Measurements from ENCODE around the gene TATDN3. TPM values are rescaled to one million over a fixed set of nuclear protein-coding genes. Genes with fewer than 3 reads are reported as not detected.

TATDN3 gene
- total RNA-seq, 2 experiments from 2014 or later = 35.4 to 52.5 TPM

DNA sequence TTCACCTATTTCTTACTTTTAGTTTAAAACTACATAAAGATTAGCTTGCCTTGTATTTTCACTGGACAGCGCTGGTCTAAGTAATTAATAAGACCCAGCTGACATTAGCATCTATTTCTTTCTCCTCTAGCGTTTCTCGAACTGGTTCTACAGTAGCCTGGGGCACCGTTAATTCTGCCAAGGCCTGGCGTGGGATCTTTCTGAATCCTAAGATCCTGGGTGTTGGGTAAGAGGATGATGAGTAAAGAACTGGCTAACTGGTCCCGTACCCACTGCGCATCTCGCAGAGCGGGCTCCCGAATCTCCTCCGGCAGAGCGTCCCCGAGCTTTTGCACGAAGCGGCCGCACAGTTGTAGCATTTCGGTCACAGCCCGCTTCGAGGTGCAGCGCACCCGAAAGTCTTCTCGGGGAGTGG lies 426 bp upstream of the TATDN3 start:
- peak overlapping the region; percentile 53; the same call in 1 of the 2 replicates for H2AFZ ChIP-seq (ENCODE audit: low read length)
- intact Hi-C loops (cut with micrococcal nuclease; ENCODE audit: unreplicated experiment) = loop anchor here (1.0 to 5.0 kb wide), 3 partner anchors 39 to 204 kb away; partner anchors contain the start of gene ATF3
- TF ChIP-seq, protein P1, sequence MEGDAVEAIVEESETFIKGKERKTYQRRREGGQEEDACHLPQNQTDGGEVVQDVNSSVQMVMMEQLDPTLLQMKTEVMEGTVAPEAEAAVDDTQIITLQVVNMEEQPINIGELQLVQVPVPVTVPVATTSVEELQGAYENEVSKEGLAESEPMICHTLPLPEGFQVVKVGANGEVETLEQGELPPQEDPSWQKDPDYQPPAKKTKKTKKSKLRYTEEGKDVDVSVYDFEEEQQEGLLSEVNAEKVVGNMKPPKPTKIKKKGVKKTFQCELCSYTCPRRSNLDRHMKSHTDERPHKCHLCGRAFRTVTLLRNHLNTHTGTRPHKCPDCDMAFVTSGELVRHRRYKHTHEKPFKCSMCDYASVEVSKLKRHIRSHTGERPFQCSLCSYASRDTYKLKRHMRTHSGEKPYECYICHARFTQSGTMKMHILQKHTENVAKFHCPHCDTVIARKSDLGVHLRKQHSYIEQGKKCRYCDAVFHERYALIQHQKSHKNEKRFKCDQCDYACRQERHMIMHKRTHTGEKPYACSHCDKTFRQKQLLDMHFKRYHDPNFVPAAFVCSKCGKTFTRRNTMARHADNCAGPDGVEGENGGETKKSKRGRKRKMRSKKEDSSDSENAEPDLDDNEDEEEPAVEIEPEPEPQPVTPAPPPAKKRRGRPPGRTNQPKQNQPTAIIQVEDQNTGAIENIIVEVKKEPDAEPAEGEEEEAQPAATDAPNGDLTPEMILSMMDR (conservative IDR thresholded peaks at IDR 0.05; ENCODE audit: low read length) = no peak
- no peak for TF ChIP-seq EZH2phosphoT487 (IDR thresholded peaks at IDR 0.05; ENCODE audit: borderline replicate concordance, low read depth, low read length)
- H3K4me3 ChIP-seq (ENCODE audit: low read depth, low read length, poor library complexity, severe bottlenecking) = peak overlapping the region; percentile 89
- H3K9me2 ChIP-seq (ENCODE audit: insufficient read depth, low read length) = no peaks in the 10 kb centered on the region
- H3K36me3 ChIP-seq (ENCODE audit: insufficient read depth, low read length) = peaks cover 44% of the 10 kb centered on the region
- H3K4me1 ChIP-seq (ENCODE audit: insufficient read depth, low read length, poor library complexity, severe bottlenecking) = peaks cover 58% of the 10 kb centered on the region
- peaks cover 6% of the 10 kb centered on the region; the same call in 1 of the 2 replicates for H3K9me3 ChIP-seq (ENCODE audit: low read length)
- BruUV-seq (replicated peaks) = TSS peak; percentile 92
- H4K20me1 ChIP-seq (ENCODE audit: insufficient read depth, low read length) = peaks cover 4% of the 10 kb centered on the region; the same call in 1 of the 2 replicates
- ChIA-PET CTCF (ENCODE audit: unreplicated experiment) (interaction anchor here (1.0 kb wide), 1 partner anchor 126 kb away, joined by 4 read pairs; no protein-coding TSS in a partner anchor), POLR2A (interaction anchor here (0.5 to 5.3 kb wide), 20 partner anchors 10 to 1869 kb away, joined by 3 to 25 read pairs (median 3); partner anchors contain the start of genes ANGEL2, FLVCR1 and RPS6KC1)
- H3K27ac ChIP-seq (ENCODE audit: low read depth, low read length, poor library complexity, severe bottlenecking) = peak overlapping the region; percentile 89
- peaks cover 72% of the 10 kb centered on the region for H3K79me2 ChIP-seq (ENCODE audit: insufficient read depth, low read depth, low read length)
- H3K4me2 ChIP-seq (ENCODE audit: low read length) = peak overlapping the region; percentile 76
- DNase-seq (ENCODE audit: low spot score) = no peak

DNA sequence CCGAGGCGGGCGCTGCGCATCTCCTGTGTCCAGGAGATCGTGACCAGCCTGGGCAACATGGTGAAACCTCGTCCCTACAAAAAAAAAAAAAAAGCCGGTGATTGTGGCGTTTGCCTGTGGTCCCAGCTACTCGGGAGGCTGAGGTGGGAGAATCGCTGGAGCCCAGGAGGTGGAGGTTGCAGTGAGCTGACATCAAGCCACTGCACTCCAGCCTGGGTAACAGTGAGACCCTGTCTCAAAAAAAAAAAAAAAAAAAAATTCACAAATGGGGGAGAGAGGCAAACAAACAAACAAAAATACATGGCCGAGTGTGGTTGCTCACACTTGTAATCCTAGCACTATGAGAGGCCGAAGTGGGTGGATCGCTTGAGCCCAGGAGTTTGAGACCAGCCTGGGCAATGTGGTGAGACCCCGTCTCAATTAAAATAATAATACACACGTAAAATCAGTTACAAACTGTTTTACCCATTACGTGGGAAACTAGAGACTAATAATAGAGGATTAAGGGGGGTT lies 758 bp downstream of the TATDN3 start:
- H3K4me3 ChIP-seq (ENCODE audit: low read depth, low read length, poor library complexity, severe bottlenecking) = peak overlapping the region; percentile 89
- H3K9me3 ChIP-seq (ENCODE audit: low read length) = peaks cover 6% of the 10 kb centered on the region; the same call in 1 of the 2 replicates
- no peak for TF ChIP-seq EZH2phosphoT487 (IDR thresholded peaks at IDR 0.05; ENCODE audit: borderline replicate concordance, low read depth, low read length)
- TF ChIP-seq, protein P1 (conservative IDR thresholded peaks at IDR 0.05; ENCODE audit: low read length) = no peak
- peak; percentile 31 for DNase-seq (ENCODE audit: low spot score)
- H3K27ac ChIP-seq (ENCODE audit: low read depth, low read length, poor library complexity, severe bottlenecking) = peak overlapping the region; percentile 89
- H4K20me1 ChIP-seq (ENCODE audit: insufficient read depth, low read length) = peaks cover 4% of the 10 kb centered on the region; the same call in 1 of the 2 replicates
- ChIA-PET POLR2A (interaction anchor here (0.6 to 5.3 kb wide), 12 partner anchors 12 to 218 kb away, joined by 3 to 25 read pairs (median 4); partner anchors contain the start of gene FLVCR1), CTCF (ENCODE audit: unreplicated experiment) (no interaction called here)
- peak overlapping the region; percentile 83 for H3K4me2 ChIP-seq (ENCODE audit: low read length)
- intact Hi-C loops (cut with micrococcal nuclease; ENCODE audit: unreplicated experiment) = loop anchor here (5.0 kb wide), 2 partner anchors 40 to 185 kb away; partner anchors contain the start of gene ATF3
- peaks cover 62% of the 10 kb centered on the region for H3K4me1 ChIP-seq (ENCODE audit: insufficient read depth, low read length, poor library complexity, severe bottlenecking)
- no peaks in the 10 kb centered on the region for H3K9me2 ChIP-seq (ENCODE audit: insufficient read depth, low read length)
- H2AFZ ChIP-seq (ENCODE audit: low read length) = peak overlapping the region; percentile 58
- H3K79me2 ChIP-seq (ENCODE audit: insufficient read depth, low read depth, low read length) = peaks cover 65% of the 10 kb centered on the region
- peaks cover 43% of the 10 kb centered on the region for H3K36me3 ChIP-seq (ENCODE audit: insufficient read depth, low read length)
- BruUV-seq (replicated peaks) = no TSS peak

All from OCI-LY7 (cell line).